OCI-LY3 (cell line): ENCODE results near the gene AFAP1.

Experiments
- CTCF ChIP-seq: fragments of 200-600, 300-600 bp; sonication (generic); IDR thresholded peaks from 2 replicates; pipeline ENCODE4 v1.5.1; 2014; ENCODE audit warnings: antibody characterized with exemption, low read length, low read depth
- EZH2phosphoT487 ChIP-seq: fragments of 200-600 bp; shearing (Covaris generic); IDR thresholded peaks from 2 replicates; pipeline ENCODE4 v1.6.1; 2018; ENCODE audit warnings: antibody characterized with exemption, mixed run types, low read depth

- TF ChIP-seq CTCF: no peak
- TF ChIP-seq EZH2phosphoT487: no peak
Measured at GRCh38 chr4:7739077-7739917, 200.4 kb downstream of the AFAP1 start.
